D721Med (cell line): ENCODE measurements around the gene C22orf42.
A peak's percentile ranks its signal among the peaks of the same experiment; 100 is the strongest.
"Not testable (repeated sequence)": the region's sequence is repeated elsewhere in the genome, so short reads cannot be mapped to it uniquely, and the experiment has no call there.

Experiments used
- DNase-seq: peaks from one replicate; pipeline ENCODE4 v3.0.0; 2011; ENCODE audit warnings: low spot score; ENCODE audit not compliant: insufficient read length
- FAIRE-seq: peaks from 2 replicates; lab custom pipeline; 2011; peaks lifted over from hg19 to GRCh38; lab: Jason Lieb, UNC
- TF ChIP-seq, protein P1 (sequence below): IDR thresholded peaks from 2 replicates; pipeline ENCODE4 v1.5.1; 2012; ENCODE audit warnings: mild to moderate bottlenecking, control low read depth; ENCODE audit not compliant: insufficient read depth; ENCODE audit errors: missing control alignments

The C22orf42 gene

DNA sequence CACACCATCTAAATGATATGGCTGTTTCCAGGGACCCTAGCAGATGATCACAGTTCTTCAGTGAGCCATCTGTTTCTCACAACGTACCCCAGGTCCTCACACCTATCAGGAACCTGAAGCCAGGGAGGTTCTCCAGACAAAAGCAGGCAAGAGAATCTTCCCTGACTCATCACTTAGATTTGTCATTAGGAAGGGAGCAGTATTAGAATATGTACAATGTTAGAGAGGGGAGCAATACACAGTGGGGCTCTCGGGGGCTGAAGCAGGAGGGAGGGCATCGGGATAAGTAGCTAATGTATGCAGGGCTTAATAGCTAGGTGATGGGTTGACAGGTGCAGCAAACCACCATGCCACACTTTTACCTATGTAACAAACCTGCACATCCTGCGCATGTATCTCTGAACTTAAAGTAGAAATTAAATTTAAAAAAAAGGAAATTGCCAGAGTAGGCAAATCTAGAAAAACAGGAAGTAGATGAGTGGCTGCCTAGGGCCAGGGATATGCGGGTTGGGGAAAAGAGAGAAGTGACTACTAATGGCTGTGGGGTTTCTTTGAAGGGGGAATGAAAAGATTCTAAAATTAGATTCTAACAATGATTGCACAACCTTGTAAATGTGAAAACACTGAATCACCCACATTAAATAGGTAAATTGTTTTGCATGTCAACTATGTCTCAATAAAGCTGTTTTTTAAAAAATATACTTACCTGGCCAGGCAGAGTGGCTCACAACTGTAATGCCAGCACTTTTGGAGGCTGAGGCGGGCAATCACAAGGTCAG lies 14.4 kb downstream of the C22orf42 start:
- FAIRE-seq (no peak), DNase-seq (no peak)
- TF ChIP-seq, protein P1, sequence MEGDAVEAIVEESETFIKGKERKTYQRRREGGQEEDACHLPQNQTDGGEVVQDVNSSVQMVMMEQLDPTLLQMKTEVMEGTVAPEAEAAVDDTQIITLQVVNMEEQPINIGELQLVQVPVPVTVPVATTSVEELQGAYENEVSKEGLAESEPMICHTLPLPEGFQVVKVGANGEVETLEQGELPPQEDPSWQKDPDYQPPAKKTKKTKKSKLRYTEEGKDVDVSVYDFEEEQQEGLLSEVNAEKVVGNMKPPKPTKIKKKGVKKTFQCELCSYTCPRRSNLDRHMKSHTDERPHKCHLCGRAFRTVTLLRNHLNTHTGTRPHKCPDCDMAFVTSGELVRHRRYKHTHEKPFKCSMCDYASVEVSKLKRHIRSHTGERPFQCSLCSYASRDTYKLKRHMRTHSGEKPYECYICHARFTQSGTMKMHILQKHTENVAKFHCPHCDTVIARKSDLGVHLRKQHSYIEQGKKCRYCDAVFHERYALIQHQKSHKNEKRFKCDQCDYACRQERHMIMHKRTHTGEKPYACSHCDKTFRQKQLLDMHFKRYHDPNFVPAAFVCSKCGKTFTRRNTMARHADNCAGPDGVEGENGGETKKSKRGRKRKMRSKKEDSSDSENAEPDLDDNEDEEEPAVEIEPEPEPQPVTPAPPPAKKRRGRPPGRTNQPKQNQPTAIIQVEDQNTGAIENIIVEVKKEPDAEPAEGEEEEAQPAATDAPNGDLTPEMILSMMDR = no peak

DNA sequence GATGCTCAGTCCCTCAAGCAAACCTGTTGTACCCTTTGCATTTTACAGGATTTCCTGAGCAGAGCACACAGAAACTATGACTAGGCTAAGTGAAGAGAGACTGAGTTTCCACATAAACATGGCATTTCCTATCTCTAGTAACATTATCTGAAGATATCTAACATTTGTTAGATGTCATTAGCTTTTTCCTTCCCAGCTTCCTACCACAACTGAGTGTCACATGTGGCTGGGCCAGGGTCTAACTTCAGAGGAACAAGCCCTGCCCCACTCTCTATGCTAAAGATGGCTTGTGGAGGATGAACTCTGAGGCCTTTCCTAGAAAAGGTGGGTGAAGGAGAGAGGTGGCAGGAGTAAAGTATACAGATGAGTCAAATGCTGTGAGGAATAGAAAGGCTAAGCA lies 16.5 kb downstream of the C22orf42 start:
- DNase-seq (no peak), FAIRE-seq (no peak)
- TF ChIP-seq, protein P1 = no peak

DNA sequence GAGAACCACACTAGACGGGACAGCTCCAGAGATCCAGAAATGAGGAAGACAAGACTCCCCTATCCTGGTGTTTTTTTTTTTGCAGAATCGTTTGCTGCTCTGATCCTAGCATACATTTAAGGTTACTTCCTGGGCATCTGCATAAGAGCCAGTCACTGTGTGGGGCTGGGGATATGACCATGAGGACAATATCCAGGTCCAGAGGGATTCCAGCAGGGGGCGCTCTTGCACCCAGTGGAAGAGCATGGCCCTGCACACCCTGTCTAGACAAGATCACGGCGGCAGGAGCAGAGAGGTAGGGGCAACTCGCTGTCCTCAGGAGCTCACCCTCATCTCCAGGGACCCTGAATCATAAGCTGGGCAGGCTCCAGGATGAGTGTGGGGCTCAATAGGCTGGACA lies 18.4 kb downstream of the C22orf42 start:
- TF ChIP-seq, protein P1 = peak; percentile 7
- not testable (repeated sequence) for FAIRE-seq, DNase-seq

DNA sequence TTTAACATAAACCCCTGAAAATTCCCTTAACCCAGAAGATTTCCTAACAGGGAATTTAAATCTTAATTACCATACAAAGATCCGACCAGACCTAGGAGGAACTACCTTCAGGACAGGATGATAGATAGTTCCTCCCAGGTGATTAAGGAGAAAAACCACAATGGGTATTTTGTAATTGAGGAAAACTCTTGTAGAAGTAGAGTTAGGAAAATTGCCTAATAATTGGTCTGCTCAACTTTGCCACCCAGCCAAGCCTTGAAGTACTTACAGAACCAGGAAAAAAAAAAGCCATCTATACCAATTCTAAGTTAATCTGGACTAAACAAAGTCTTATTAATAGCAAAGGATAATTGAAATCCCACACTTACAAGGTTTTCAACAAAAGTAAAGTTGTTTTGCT lies 20.5 kb downstream of the C22orf42 start:
- DNase-seq, FAIRE-seq: not testable (repeated sequence)

DNA sequence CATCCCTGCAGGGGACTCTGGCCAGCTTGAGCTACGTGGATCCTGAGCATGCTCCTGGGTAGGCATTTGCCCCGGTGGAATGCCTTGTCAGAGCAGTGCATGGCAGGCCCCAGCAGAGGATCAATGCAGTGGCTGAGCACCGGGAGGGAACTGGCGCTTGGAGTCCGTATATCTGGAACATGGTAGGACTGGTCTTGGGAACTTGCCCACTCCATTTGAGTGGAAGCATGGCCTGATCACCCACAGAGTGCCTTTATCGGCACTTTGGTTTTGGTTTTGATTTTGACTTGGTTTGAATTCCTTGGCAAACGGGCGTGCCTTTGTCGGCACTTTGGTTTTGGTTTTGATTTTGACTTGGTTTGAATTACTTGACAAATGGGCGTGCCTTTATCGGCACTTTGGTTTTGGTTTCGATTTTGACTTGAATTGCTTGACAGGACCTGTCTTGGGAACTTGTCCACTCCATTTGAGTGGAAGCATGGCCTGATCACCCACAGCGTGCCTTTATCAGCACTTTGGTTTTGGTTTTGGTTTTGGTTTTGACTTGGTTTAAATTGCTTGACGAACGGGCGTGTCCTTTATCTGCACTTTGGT lies 21.3 kb downstream of the C22orf42 start:
- FAIRE-seq, DNase-seq: not testable (repeated sequence)

DNA sequence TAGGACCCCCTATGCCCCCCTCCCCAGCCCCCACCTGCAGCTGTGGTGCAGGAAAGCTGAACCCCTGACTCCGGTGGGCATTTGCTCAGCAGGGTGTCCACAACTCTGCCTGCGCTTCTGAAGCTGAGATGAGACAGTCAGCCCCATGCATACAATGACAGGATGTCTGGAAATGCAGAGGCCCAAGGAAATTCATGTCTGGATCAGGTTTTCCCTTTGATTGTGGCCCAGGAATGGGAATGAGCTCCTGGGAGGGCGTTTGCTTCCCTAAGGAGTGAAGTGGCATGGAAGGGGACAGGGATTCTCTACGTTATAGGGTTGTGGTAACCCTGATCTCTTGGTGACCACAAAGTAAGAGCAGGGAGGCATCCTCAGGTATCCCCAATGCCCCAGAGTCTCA lies 22.2 kb downstream of the C22orf42 start:
- not testable (repeated sequence) for FAIRE-seq

DNA sequence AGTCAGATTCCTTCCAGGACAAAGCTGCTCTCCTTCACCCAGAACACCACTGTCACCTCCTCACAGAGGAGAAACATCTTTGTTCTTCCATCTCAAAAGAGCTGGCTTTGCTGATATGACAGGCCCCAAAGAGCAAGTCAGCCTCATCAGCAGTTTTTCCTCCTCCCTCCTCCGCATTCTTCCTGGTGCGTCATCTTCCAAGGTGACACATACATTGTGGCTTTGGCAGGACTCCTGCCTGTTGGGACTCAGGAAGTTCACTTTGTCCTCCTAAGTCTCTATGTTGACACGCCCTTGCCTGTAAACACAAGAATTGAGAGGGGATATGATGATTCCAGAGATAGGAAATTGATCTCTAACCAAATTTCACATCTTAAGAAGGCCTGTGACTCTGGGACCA lies 23.1 kb downstream of the C22orf42 start:
- not testable (repeated sequence) for FAIRE-seq

More for the DNA sequence above, 22.2 kb downstream of the C22orf42 start:
- DNase-seq = not testable (repeated sequence)

DNA sequence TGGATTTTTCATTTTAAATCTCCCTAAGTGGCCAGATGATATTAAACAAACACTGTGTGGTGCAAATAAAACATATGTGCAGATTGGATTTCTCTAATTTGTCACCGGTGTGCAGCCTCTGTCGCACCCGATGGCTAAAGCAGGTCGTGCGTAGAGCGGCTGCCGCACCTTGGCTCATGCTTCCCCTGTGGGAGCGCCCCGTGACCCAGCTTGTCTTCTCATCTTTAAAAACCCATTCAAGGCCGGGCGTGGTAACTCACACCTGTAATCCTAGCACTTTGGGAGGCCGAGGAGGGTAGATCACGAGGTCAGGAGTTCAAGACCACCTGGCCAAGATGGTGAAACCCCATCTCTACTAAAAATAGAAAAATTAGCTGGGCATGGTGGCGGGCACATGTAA lies 24.3 kb downstream of the C22orf42 start:
- DNase-seq, FAIRE-seq: not testable (repeated sequence)

More for the DNA sequence above, 23.1 kb downstream of the C22orf42 start:
- not testable (repeated sequence) for DNase-seq

DNA sequence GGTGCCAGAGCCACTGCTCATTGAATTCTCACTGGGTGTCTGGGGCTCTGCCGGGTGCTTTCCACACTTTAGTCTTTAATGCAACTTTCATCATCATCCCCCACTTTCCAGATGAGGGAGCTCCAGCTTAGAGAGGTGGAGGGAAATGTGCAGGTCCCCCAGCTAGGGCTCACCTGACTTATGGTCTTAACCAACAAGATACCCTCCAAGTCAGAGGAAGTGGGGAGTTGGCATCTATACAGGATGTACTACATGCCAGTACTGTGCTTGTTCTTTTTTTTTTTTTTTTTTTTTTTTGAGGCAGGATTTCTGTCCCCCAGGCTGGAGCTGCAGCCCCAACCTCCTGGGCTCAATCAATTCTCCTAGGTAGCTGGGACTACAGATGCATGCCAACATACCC lies 26.3 kb downstream of the C22orf42 start:
- DNase-seq = no peak
- FAIRE-seq = no peak
- TF ChIP-seq, protein P1 = no peak

DNA sequence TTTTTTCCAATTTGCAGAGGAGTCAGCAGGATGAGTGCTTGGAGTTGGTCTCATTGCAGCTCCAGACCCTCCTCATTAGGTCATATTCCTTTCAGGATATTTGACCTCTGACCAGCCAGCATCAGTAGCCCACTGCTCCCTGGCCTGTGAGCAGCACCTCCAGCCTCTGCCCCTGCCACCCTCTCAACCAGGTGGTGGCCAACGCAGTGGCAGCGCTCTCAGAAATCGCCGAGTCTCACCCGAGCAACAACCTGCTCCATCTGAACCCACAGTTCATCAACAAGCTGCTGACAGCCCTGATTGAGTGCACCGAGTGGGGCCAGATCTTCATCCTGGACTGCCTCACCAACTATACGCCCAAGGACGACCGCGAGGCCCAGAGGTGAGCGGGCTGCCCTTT lies 27.0 kb downstream of the C22orf42 start:
- TF ChIP-seq, protein P1 = no peak
- no peak for FAIRE-seq
- no peak for DNase-seq
